Left ventricle myocardium inferior (tissue), 1 donor: ENCODE results near the gene CCDC78. TPM values are rescaled to one million over a fixed set of nuclear protein-coding genes. Genes with fewer than 3 reads are reported as not detected.
A peak's percentile ranks its signal among the peaks of the same experiment; 100 is the strongest.

ENCODE experiments used
- DNase-seq: peaks from one replicate; pipeline ENCODE4 v3.0.0-alpha.2; 2020
- H3K27ac ChIP-seq: fragments of 200-600 bp; replicated peaks from 2 replicates; pipeline ENCODE4 v1.8.0; 2021
- H3K27me3 ChIP-seq: fragments of 200-600 bp; 2 replicates; pipeline ENCODE4 v1.8.0; 2021; ENCODE audit warnings: low read depth
- H3K36me3 ChIP-seq: fragments of 200-600 bp; 2 replicates; pipeline ENCODE4 v1.8.0; 2021
- H3K4me1 ChIP-seq: fragments of 200-600 bp; 2 replicates; pipeline ENCODE4 v1.8.0; 2021
- H3K4me3 ChIP-seq: fragments of 200-600 bp; 2 replicates; pipeline ENCODE4 v1.8.0; 2021; ENCODE audit warnings: mild to moderate bottlenecking, moderate library complexity
- H3K9me3 ChIP-seq: fragments of 200-600 bp; replicated peaks from 2 replicates; pipeline ENCODE4 v1.8.0; 2021
- intact Hi-C: fragments of 100-400 bp; cut with micrococcal nuclease; formaldehyde crosslinking; loops from one replicate; pipeline ENCODE4 v1.11.0; 2022
- total RNA-seq: library from RNA; stranded (reverse); fragmentation: NEBNext Ultra II Directional; extraction: Animal tissue kit (Norgen Biotek cat#: 25700); gene quantifications from one replicate; pipeline ENCODE4 v1.2.1, GENCODE V29; 2021
- TF ChIP-seq, protein P1 (sequence below): fragments of 200-600 bp; IDR thresholded peaks from 2 replicates; pipeline ENCODE4 v1.8.0; 2021; ENCODE audit warnings: antibody characterized with exemption, mild to moderate bottlenecking, borderline replicate concordance
- donor health status: DM: no; HTN: yes; CAD: no; lungs with severe emphysema.

The CCDC78 gene
- total RNA-seq, 1 donor from 2014 or later = 0.49 TPM

DNA sequence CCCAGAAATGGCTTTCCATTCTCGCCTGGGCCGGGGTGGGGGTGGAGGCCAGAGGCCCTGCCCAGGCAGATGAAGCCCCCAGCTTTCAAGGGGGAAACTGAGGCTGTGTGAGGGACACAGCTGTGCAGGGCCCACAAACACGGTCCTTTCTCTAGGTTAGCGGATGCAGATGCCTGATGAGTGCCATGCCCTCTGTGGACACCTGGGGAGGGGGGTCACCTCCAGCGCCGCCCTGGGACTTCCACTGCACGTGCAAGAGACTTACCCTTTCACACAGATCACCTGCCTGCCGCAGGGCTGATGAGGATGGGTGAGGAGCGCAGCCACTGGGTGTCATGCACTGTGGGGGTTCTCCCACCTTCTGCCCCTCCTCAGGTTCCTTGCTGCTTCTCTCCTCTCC, 7.9 kb downstream of the CCDC78 start:
- Histone ChIP-seq H3K4me1 (peaks cover 65% of the 10 kb centered on the region), H3K9me3 (no peaks in the 10 kb centered on the region), H3K36me3 (no peaks in the 10 kb centered on the region), H3K27ac (no peak overlapping the region), H3K4me3 (no peak overlapping the region), H3K27me3 (no peaks in the 10 kb centered on the region)
- intact Hi-C loops = no loop called here
- no peak for DNase-seq
- TF ChIP-seq, protein P1, sequence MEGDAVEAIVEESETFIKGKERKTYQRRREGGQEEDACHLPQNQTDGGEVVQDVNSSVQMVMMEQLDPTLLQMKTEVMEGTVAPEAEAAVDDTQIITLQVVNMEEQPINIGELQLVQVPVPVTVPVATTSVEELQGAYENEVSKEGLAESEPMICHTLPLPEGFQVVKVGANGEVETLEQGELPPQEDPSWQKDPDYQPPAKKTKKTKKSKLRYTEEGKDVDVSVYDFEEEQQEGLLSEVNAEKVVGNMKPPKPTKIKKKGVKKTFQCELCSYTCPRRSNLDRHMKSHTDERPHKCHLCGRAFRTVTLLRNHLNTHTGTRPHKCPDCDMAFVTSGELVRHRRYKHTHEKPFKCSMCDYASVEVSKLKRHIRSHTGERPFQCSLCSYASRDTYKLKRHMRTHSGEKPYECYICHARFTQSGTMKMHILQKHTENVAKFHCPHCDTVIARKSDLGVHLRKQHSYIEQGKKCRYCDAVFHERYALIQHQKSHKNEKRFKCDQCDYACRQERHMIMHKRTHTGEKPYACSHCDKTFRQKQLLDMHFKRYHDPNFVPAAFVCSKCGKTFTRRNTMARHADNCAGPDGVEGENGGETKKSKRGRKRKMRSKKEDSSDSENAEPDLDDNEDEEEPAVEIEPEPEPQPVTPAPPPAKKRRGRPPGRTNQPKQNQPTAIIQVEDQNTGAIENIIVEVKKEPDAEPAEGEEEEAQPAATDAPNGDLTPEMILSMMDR = no peak

DNA sequence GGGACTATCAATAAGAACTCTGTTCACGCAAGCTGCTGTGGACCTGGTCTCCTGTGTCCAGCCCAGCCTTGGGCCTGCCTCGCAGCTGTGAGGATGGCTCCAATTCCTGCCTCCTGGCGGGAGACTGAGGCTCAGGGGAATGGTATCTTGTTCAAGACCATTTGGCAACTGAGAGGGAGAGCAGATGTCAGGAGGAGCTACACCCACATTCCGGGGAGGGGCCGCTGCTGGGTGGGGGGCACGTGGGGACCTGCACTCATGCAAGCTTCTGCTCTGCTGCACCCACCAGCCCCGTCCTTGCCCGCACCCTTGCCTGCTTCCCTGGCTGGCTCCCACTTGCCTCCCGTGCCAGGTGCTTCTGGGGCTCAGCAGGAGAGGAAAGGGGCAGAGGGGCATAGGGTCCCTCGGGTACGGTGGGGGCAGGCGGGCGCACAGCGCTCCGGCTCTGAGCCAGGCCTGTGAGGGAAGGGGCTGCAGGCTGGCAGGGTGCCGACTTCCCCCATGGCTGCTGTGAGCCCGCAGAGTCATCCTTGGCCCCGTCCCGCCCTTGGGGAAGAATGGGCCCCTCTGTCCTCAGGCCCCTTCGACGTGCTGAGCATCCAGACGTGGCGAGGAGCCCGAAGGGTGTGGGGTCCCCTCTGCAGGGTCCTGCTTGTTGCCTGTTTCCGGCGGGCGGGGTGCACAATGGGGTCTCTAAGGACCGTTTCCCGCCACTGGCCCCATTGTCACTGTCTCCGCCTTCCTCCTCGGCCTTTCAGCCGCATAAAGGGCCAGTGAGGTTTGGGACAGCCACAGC, 8.6 kb downstream of the CCDC78 start:
- TF ChIP-seq, protein P1 = no peak
- Histone ChIP-seq H3K27me3 (no peaks in the 10 kb centered on the region), H3K4me1 (peaks cover 65% of the 10 kb centered on the region), H3K9me3 (no peaks in the 10 kb centered on the region), H3K27ac (no peak overlapping the region), H3K4me3 (no peak overlapping the region), H3K36me3 (no peaks in the 10 kb centered on the region)
- intact Hi-C loops = no loop called here
- no peak for DNase-seq

DNA sequence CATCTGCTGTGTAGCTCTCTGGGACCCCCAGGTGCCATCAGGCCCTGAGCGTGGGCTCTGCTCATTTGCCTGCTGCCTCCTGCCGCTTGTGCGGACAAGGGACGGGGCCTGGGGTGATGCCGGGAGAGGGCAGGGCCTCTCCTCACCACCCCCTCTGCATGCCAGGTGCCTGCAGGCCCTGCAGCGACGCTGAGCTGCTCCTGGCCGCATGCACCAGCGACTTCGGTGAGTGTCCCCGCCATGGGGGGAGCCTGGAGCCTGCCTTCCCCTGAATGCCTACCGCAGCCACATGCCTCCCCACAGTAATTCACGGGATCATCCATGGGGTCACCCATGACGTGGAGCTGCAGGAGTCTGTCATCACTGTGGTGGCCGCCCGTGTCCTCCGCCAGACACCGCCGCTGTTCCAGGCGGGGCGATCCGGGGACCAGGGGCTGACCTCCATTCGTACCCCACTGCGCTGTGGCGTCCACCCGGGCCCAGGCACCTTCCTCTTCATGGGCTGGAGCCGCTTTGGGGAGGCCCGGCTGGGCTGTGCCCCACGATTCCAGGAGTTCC, 9.4 kb downstream of the CCDC78 start:
- peak overlapping the region; percentile 91 for H3K4me3 ChIP-seq
- TF ChIP-seq, protein P1 = no peak
- intact Hi-C loops = no loop called here

DNA sequence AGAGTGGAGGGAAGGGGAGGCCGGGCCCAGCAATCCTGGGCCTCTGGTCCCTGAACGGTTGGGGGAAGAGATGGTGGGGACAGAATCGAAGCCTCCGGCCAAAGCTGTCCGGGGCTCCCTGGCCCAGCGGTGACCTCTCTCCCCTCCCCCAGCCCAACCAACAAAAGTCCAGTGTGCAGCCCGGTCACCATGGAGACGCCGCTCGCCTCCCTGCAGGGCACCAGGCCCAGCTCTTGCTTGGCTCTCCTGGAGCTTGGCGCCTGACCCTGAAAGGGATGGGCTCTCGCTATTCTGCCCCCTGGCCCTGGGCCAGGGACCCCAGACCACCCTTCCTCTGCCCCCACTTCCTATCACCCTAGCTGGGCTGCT, 10.1 kb downstream of the CCDC78 start:
- Histone ChIP-seq H3K36me3 (no peaks in the 10 kb centered on the region), H3K4me1 (peaks cover 55% of the 10 kb centered on the region), H3K9me3 (no peaks in the 10 kb centered on the region), H3K27me3 (peaks cover 5% of the 10 kb centered on the region), H3K27ac (no peak overlapping the region), H3K4me3 (peak overlapping the region; percentile 91)
- intact Hi-C loops = no loop called here
- TF ChIP-seq, protein P1 = no peak
- DNase-seq = no peak

More for the DNA sequence above, 9.4 kb downstream of the CCDC78 start:
- Histone ChIP-seq H3K36me3 (no peaks in the 10 kb centered on the region), H3K27me3 (no peaks in the 10 kb centered on the region), H3K4me1 (peaks cover 62% of the 10 kb centered on the region), H3K9me3 (no peaks in the 10 kb centered on the region), H3K27ac (no peak overlapping the region)
- DNase-seq = no peak

DNA sequence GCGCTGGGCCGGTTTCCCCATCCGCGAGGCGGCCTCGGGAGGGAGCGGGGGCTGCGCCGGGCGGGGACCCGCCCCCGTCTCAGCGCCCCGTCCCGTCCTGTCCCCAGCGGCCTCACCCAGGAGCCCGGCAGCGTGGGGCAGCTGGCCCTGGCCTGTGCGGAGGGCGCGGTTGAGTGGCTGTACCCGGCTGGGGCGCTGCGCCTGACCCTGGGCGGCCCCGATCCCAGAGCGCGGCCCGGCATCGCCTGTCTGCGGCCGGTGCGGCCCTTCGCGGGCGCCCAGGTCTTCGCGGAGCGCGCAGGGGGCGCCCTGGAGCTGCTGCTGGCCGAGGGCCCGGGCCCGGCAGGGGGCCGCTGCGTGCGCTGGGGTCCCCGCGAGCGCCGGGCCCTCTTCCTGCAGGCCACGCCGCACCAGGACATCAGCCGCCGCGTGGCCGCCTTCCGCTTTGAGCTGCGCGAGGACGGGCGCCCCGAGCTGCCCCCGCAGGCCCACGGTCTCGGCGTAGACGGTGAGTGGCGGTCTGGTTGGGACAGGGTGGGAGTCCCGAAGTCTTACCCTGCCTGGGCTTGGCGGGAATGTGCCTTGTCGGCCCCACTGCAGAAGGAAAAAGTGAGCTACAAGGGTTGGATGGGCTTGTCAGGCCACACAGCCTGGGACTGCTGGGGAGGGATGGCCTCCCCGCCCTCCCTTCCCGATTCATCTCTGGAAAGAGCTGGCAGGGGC, 10.6 kb downstream of the CCDC78 start:
- TF ChIP-seq, protein P1 = no peak
- intact Hi-C loops = no loop called here
- Histone ChIP-seq H3K27me3 (peaks cover 10% of the 10 kb centered on the region), H3K27ac (peak overlapping the region; percentile 58), H3K9me3 (no peaks in the 10 kb centered on the region), H3K4me1 (peaks cover 50% of the 10 kb centered on the region), H3K4me3 (peak overlapping the region; percentile 91), H3K36me3 (no peaks in the 10 kb centered on the region)
- no peak for DNase-seq
